Natural killer cell (primary cell): ENCODE measurements around the gene CEP72. TPM values are rescaled to one million over a fixed set of nuclear protein-coding genes. Genes with fewer than 3 reads are reported as not detected.

Experiments
- ATAC-seq, 3 donors: fragments of 150-1000 bp in 2 of 3; fragments of 200-7000 bp in 1 of 3; cut with Tn5 transposase; 1 replicate in 1 of 3; 2 replicates in 2 of 3; pipeline ENCODE4 v1.10.0; 2021; ENCODE audit warnings: mild to moderate bottlenecking in 2 of 3, moderate library complexity in 2 of 3
- DNase-seq, 2 donors: peaks; one replicate each; pipeline versions ENCODE4 v3.0.0 to v3.0.0-alpha.2; 2013 to 2021; ENCODE audit warnings: mixed read lengths in 1 of 2
- H3K27ac ChIP-seq: one replicate; pipeline ENCODE4 v1.5.1; 2013; ENCODE audit warnings: mild to moderate bottlenecking, low read length
- H3K27me3 ChIP-seq: one replicate; pipeline ENCODE4 v1.6.1; 2013; ENCODE audit warnings: low read length; ENCODE audit not compliant: control insufficient read depth, insufficient read depth
- H3K36me3 ChIP-seq: one replicate; pipeline ENCODE4 v1.6.1; 2013; ENCODE audit warnings: low read length; ENCODE audit not compliant: control insufficient read depth, insufficient read depth
- H3K4me1 ChIP-seq: one replicate; pipeline ENCODE4 v1.6.1; 2013; ENCODE audit warnings: low read length; ENCODE audit not compliant: control insufficient read depth, insufficient read depth
- H3K4me3 ChIP-seq: one replicate; pipeline ENCODE4 v1.5.1; 2013; ENCODE audit warnings: low read length
- H3K9me3 ChIP-seq: one replicate; pipeline ENCODE4 v1.6.1; 2013; ENCODE audit warnings: low read length; ENCODE audit not compliant: control insufficient read depth, insufficient read depth
- H3K27ac Mint-ChIP-seq, 2 donors: one replicate each; pipeline ENCODE4 v1.8.0; 2022; ENCODE audit warnings: mild to moderate bottlenecking in 2 of 2, mixed read lengths in 2 of 2, moderate library complexity in 1 of 2
- H3K27me3 Mint-ChIP-seq, 2 donors: one replicate each; pipeline ENCODE4 v1.8.0; 2022; ENCODE audit warnings: low read depth in 2 of 2, mixed read lengths in 2 of 2
- H3K36me3 Mint-ChIP-seq: one replicate; pipeline ENCODE4 v1.8.0; 2022; ENCODE audit warnings: mixed read lengths
- H3K4me1 Mint-ChIP-seq, 2 donors: one replicate each; pipeline ENCODE4 v1.8.0; 2022; ENCODE audit warnings: mixed read lengths in 2 of 2
- H3K4me3 Mint-ChIP-seq: one replicate; pipeline ENCODE4 v1.8.0; 2022; ENCODE audit warnings: mild to moderate bottlenecking, moderate library complexity, mixed read lengths
- H3K9me3 Mint-ChIP-seq, 2 donors: one replicate each; pipeline ENCODE4 v1.8.0; 2022; ENCODE audit warnings: mixed read lengths in 2 of 2
- CTCF ChIP-seq: fragments of 200-600 bp; IDR thresholded peaks from one replicate; pipeline ENCODE4 v1.8.0; 2022; ENCODE audit warnings: antibody characterized with exemption
- WGBS: methylation state at CpG from one replicate; pipeline ENCODE4 v1.1.7; 2013; ENCODE audit warnings: missing lambda C conversion rate; ENCODE audit not compliant: insufficient coverage; 5-methylcytosine and 5-hydroxymethylcytosine counted together
- intact Hi-C: fragments of 100-400 bp; cut with micrococcal nuclease; formaldehyde crosslinking; loops from one replicate; pipeline ENCODE4 v1.14.2; 2022
- total RNA-seq, 4 donors: library from RNA; stranded (reverse); fragments of 120-200 nt in 1 of 4; gene quantifications; one replicate each; pipeline versions ENCODE4 v1.2.3 to v1.2.4, GENCODE V29; 2013 to 2022

Gene CEP72
- total RNA-seq, 3 donors from 2014 or later (not counting 1 experiment from before 2014, with no cell fraction given), result 12.2 to 15.1 (median 12.3) TPM

- no peak for TF ChIP-seq CTCF
- Mint-ChIP-seq H3K27ac (peak overlapping the region in 1 of 2 donors; percentile 53), H3K4me1 (peaks cover 8 to 28% of the 10 kb centered on the region in 2 donors), H3K27me3 (peaks cover 0 to 20% of the 10 kb centered on the region in 2 donors), H3K9me3 (no peaks in the 10 kb centered on the region), H3K4me3 (no peak overlapping the region), H3K36me3 (no peaks in the 10 kb centered on the region)
- DNase-seq (no peak), ATAC-seq (no peak)
- Histone ChIP-seq H3K36me3 (no peaks in the 10 kb centered on the region), H3K27ac (no peak overlapping the region), H3K4me1 (peaks cover 22% of the 10 kb centered on the region), H3K27me3 (no peaks in the 10 kb centered on the region), H3K9me3 (no peaks in the 10 kb centered on the region), H3K4me3 (no peak overlapping the region)
- 80% methylated on average over 21 of the region's 21 CpGs for WGBS
- intact Hi-C loops, result no loop called here
These were observed 5.4 kb upstream of the CEP72 start for GRCh38 chr5:606526-607399.

- H3K27ac Mint-ChIP-seq, result peak overlapping the region in 1 of 2 donors; percentile 53
- Histone ChIP-seq H3K36me3 (no peaks in the 10 kb centered on the region), H3K27me3 (no peaks in the 10 kb centered on the region), H3K9me3 (no peaks in the 10 kb centered on the region), H3K4me3 (no peak overlapping the region), H3K27ac (no peak overlapping the region), H3K4me1 (peaks cover 25% of the 10 kb centered on the region)
- no peak for ATAC-seq
- TF ChIP-seq CTCF, result no peak
- H3K27me3 Mint-ChIP-seq, result peaks cover 0 to 14% of the 10 kb centered on the region in 2 donors
- no peaks in the 10 kb centered on the region for H3K9me3 Mint-ChIP-seq
- peaks cover 12 to 32% of the 10 kb centered on the region in 2 donors for H3K4me1 Mint-ChIP-seq
- no peak for DNase-seq
- intact Hi-C loops, result no loop called here
- WGBS, result 49% methylated on average over 37 of the region's 37 CpGs
- H3K4me3 Mint-ChIP-seq, result peak overlapping the region; percentile 52
- H3K36me3 Mint-ChIP-seq, result no peaks in the 10 kb centered on the region
These were observed 4.4 kb upstream of the CEP72 start for GRCh38 chr5:607541-608428.

GRCh38 chr5:608429-609370, 3.4 kb upstream of the CEP72 start:
- no peak for ATAC-seq
- TF ChIP-seq CTCF, result no peak
- no peaks in the 10 kb centered on the region for H3K9me3 Mint-ChIP-seq
- Histone ChIP-seq H3K4me1 (peaks cover 29% of the 10 kb centered on the region), H3K4me3 (no peak overlapping the region), H3K9me3 (no peaks in the 10 kb centered on the region), H3K27me3 (no peaks in the 10 kb centered on the region), H3K27ac (no peak overlapping the region), H3K36me3 (no peaks in the 10 kb centered on the region)
- H3K4me3 Mint-ChIP-seq, result no peak overlapping the region
- DNase-seq, result no peak
- no peaks in the 10 kb centered on the region for H3K36me3 Mint-ChIP-seq
- 81% methylated on average over 31 of the region's 31 CpGs for WGBS
- peaks cover 16 to 37% of the 10 kb centered on the region in 2 donors for H3K4me1 Mint-ChIP-seq
- H3K27ac Mint-ChIP-seq, result no peak overlapping the region
- H3K27me3 Mint-ChIP-seq, result peaks cover 0 to 14% of the 10 kb centered on the region in 2 donors
- intact Hi-C loops, result no loop called here
